Body of pancreas (tissue), 4 donors: ENCODE results near the gene KRTAP4-8. TPM values are rescaled to one million over a fixed set of nuclear protein-coding genes. Genes with fewer than 3 reads are reported as not detected.
"Not testable (repeated sequence)": the region's sequence is repeated elsewhere in the genome, so short reads cannot be mapped to it uniquely, and the experiment has no call there.

Experiments
- ATAC-seq: fragments of 150-250 bp; one replicate; pipeline ENCODE4 v1.9.1; 2016
- DNase-seq, 4 donors: peaks; one replicate each; pipeline ENCODE4 v3.0.0-alpha.2; 2019
- H3K27ac ChIP-seq, 4 donors: fragments of 200-600 bp; sonication (generic); 1 replicate in 3 of 4; 2 replicates in 1 of 4; pipeline versions ENCODE4 v1.5.1 to v1.6.1; 2016 to 2019; ENCODE audit warnings: mild to moderate bottlenecking in 1 of 4, mixed read lengths in 1 of 4, moderate library complexity in 1 of 4
- H3K27me3 ChIP-seq, 2 donors: fragments of 200-600 bp; sonication (generic); one replicate each; pipeline ENCODE4 v1.6.0; 2016; ENCODE audit warnings: mild to moderate bottlenecking in 1 of 2
- H3K36me3 ChIP-seq, 2 donors: fragments of 200-600 bp; sonication (generic); replicated peaks in 1 of 2; 2 replicates each; pipeline ENCODE4 v1.5.1; 2016; ENCODE audit warnings: low read depth in 2 of 2; ENCODE audit not compliant: insufficient read depth in 1 of 2
- H3K4me1 ChIP-seq: fragments of 200-600 bp; sonication (generic); one replicate; pipeline ENCODE4 v1.6.0; 2016
- H3K4me3 ChIP-seq, 2 donors: fragments of 200-600 bp; sonication (generic); 1 replicate in 1 of 2; 2 replicates in 1 of 2; pipeline ENCODE4 v1.5.1; 2016 to 2019
- H3K9me3 ChIP-seq, 3 donors: fragments of 200-600 bp; sonication (generic); 1 replicate in 2 of 3; 2 replicates in 1 of 3; pipeline ENCODE4 v1.5.1; 2016
- POLR2A ChIP-seq, 3 donors: fragments of 450-650 bp; IDR thresholded peaks; one replicate each; pipeline ENCODE4 v1.6.1; 2016; ENCODE audit warnings: antibody characterized with exemption in 3 of 3, mild to moderate bottlenecking in 2 of 3
- WGBS, 2 donors: methylation state at CpG; one replicate each; pipeline ENCODE4 v1.1.5; 2017; 5-methylcytosine and 5-hydroxymethylcytosine counted together
- intact Hi-C: fragments of 100-400 bp; cut with DNase I; formaldehyde crosslinking; loops from one replicate; pipeline ENCODE4 v1.15.1; 2023
- total RNA-seq, 2 donors: library from RNA; depleted of rRNA; stranded (reverse); fragments of >200 nt; gene quantifications; one replicate each; pipeline ENCODE4 v1.1.0, GENCODE V29; 2016
- TF ChIP-seq, protein P1 (sequence below), 7 experiments: fragments of 450-650 bp in 4 of 7; fragments of 200-600 bp in 3 of 7; sonication (generic) in 3 of 7; IDR thresholded peaks; one replicate each; pipeline ENCODE4 v1.5.1; 2016 to 2019; ENCODE audit warnings: antibody characterized with exemption in 7 of 7

Gene KRTAP4-8
- not detected for total RNA-seq

DNA sequence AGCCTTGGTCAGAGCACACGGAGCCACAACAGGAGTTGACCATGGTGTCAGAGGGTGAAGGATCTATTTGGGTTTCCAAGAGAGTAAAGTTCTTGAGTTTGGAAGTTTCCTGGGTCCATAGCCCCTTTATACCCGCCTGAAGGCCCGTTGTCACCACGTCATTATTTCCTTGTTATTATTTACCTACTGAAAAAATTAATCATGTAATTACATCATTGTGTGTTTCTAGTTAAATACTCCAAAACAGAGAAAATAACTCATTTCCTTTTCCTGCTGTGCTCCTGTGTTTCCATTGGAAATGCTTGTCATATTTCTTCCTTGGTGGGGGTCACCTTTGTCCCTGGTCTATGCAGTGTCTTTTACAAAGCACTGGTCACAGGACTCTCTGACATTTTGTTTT, at the start of gene KRTAP4-8:
TSS of gene KRTAP4-8 (minus strand) at position 101 of the 400 bp plus-strand sequence. CDS start at position 43, 58 bp downstream.
- no peaks in the 10 kb centered on the region for H3K27me3 ChIP-seq
- 32 to 35% methylated on average over 4 of the region's 4 CpGs for WGBS, 2 donors
- ATAC-seq (no peak), DNase-seq (no peak)
- no peaks in the 10 kb centered on the region for H3K36me3 ChIP-seq
- no peaks in the 10 kb centered on the region for H3K4me1 ChIP-seq
- no peak within 1 kb of the TSS for H3K27ac ChIP-seq
- H3K9me3 ChIP-seq: no peaks in the 10 kb centered on the region
- TF ChIP-seq, protein P1, sequence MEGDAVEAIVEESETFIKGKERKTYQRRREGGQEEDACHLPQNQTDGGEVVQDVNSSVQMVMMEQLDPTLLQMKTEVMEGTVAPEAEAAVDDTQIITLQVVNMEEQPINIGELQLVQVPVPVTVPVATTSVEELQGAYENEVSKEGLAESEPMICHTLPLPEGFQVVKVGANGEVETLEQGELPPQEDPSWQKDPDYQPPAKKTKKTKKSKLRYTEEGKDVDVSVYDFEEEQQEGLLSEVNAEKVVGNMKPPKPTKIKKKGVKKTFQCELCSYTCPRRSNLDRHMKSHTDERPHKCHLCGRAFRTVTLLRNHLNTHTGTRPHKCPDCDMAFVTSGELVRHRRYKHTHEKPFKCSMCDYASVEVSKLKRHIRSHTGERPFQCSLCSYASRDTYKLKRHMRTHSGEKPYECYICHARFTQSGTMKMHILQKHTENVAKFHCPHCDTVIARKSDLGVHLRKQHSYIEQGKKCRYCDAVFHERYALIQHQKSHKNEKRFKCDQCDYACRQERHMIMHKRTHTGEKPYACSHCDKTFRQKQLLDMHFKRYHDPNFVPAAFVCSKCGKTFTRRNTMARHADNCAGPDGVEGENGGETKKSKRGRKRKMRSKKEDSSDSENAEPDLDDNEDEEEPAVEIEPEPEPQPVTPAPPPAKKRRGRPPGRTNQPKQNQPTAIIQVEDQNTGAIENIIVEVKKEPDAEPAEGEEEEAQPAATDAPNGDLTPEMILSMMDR (IDR thresholded peaks at IDR 0.05): no peak
- no peak for TF ChIP-seq POLR2A (IDR thresholded peaks at IDR 0.05)
- intact Hi-C loops: no loop called here
- no peak within 1 kb of the TSS for H3K4me3 ChIP-seq

DNA sequence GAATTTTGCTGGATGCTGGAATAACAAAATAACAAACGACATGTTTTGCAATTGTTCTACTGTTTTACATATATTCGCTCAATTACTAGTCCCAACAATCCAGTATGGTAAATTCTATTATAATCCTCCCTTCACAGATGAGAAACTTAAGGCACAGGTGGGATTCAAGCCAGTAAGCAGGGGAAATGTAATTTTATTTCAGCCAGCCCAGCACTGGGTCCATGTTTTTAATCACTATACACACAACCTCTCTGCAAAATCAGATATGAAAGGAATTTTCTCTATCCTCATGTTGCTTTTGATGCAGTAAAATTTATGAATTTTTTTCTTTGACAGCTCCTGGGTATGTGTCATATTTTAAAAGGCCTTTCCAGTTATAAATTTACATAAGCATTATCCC, 47.3 kb upstream of the KRTAP4-8 start:
- H3K4me1 ChIP-seq: no peaks in the 10 kb centered on the region
- no peak overlapping the region for H3K27ac ChIP-seq
- H3K9me3 ChIP-seq: no peaks in the 10 kb centered on the region
- DNase-seq (no peak), ATAC-seq (no peak)
- intact Hi-C loops: no loop called here
- no peaks in the 10 kb centered on the region for H3K27me3 ChIP-seq
- 54 to 70% methylated on average over 2 of the region's 2 CpGs for WGBS, 2 donors
- H3K4me3 ChIP-seq: no peak overlapping the region
- TF ChIP-seq, protein P1 (IDR thresholded peaks at IDR 0.05): no peak
- no peak for TF ChIP-seq POLR2A (IDR thresholded peaks at IDR 0.05)
- no peaks in the 10 kb centered on the region for H3K36me3 ChIP-seq

DNA sequence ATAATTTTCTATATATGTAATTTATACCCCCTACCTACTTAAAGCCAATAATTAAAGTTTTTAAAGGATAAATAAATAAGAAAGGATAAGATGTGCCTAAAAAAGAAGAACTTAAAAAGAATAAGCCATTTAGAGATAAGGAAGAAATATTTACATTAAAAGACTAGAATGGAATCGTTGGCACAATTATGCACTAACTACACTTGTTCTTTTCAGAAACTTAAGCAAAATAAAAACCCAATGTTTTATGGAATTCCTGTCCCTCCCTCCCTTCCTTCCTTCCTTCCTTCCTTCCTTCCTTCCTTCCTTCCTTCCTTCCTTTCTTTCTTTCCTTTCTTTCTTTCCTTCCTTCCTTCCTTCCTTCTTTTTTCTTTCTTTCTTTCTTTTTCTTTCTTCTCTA, 46.9 kb upstream of the KRTAP4-8 start:
- TF ChIP-seq POLR2A (IDR thresholded peaks at IDR 0.05): no peak
- TF ChIP-seq, protein P1 (IDR thresholded peaks at IDR 0.05): no peak
- Histone ChIP-seq H3K4me3 (no peak overlapping the region), H3K27me3 (no peaks in the 10 kb centered on the region), H3K36me3 (no peaks in the 10 kb centered on the region), H3K9me3 (no peaks in the 10 kb centered on the region), H3K4me1 (no peaks in the 10 kb centered on the region), H3K27ac (no peak overlapping the region)
- WGBS, 2 donors: 77 to 79% methylated on average over 1 of the region's 1 CpG
- intact Hi-C loops: no loop called here
- ATAC-seq: no peak
- DNase-seq: no peak

DNA sequence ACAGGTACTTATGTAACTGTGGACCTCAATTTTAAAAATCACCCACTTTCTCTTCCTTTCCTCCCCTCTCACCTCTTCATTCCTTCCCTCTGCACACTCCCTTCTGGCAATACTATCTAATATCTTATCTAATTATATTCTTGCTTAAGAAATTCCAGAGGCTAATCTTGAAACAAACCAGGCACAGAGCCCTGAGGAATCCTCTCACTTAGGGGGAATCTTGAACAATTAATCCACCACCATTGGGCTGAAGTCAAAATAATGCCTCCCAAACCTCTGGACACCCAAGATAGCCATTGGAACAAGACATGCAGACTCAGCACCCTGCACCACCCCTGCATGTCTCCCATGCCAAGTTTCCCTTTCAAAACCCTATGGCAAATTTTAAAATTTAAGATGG, 43.4 kb upstream of the KRTAP4-8 start:
- ATAC-seq: no peak
- intact Hi-C loops: no loop called here
- no peak overlapping the region for H3K27ac ChIP-seq
- no peaks in the 10 kb centered on the region for H3K9me3 ChIP-seq
- no peak overlapping the region for H3K4me3 ChIP-seq
- TF ChIP-seq POLR2A (IDR thresholded peaks at IDR 0.05): no peak
- no peaks in the 10 kb centered on the region for H3K4me1 ChIP-seq
- no peaks in the 10 kb centered on the region for H3K27me3 ChIP-seq
- H3K36me3 ChIP-seq: no peaks in the 10 kb centered on the region
- no peak for DNase-seq

DNA sequence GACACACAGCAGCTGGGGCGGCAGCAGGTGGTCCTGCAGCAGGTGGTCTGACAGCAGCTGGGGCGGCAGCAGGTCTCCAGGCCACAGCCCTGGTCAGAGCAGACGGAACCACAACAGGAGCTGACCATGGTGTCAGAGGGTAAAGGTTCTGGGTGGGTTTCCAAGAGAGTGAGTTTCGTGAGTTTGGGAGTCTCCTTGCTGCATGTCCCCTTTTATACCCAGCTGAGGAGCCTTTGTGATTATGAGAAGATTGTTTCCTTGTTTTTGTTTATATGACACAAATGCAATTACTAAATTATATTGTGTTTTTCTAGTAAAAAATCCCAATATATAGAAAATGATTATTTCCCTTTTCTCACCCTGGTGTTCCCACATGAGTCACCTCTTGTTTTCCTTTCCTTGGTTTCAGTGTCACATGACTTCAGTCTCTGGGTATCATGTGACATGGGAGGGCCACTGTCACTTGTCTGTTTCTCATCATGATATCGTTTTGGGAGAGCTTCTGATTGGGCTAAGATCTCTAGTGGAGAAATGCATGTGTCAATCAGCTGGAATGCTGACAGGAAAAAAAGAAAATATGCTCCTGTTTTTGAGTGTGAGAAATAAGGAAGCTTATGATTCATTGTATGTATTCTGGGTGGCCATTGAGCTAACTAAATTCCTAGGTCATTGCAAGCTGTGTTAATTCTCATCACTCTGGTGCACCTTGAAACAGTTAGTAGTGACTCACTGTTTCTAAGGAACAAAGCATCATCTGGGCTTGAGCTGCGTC, 42.6 kb upstream of the KRTAP4-8 start, which contains the start of gene KRTAP4-6:
TSS of gene KRTAP4-6 (minus strand) at position 185 of the 772 bp plus-strand sequence. CDS start at position 128, 57 bp downstream.
- Histone ChIP-seq H3K4me1 (no peaks in the 10 kb centered on the region), H3K9me3 (no peaks in the 10 kb centered on the region), H3K4me3 (no peak within 1 kb of the TSS), H3K27ac (no peak within 1 kb of the TSS), H3K36me3 (no peaks in the 10 kb centered on the region), H3K27me3 (no peaks in the 10 kb centered on the region)
- ATAC-seq (no peak), DNase-seq (no peak)
- WGBS, 2 donors: 68 to 72% methylated on average over 5 to 6 of the region's 6 CpGs
- TF ChIP-seq POLR2A (IDR thresholded peaks at IDR 0.05): no peak
- TF ChIP-seq, protein P1 (IDR thresholded peaks at IDR 0.05): no peak
- intact Hi-C loops: no loop called here

DNA sequence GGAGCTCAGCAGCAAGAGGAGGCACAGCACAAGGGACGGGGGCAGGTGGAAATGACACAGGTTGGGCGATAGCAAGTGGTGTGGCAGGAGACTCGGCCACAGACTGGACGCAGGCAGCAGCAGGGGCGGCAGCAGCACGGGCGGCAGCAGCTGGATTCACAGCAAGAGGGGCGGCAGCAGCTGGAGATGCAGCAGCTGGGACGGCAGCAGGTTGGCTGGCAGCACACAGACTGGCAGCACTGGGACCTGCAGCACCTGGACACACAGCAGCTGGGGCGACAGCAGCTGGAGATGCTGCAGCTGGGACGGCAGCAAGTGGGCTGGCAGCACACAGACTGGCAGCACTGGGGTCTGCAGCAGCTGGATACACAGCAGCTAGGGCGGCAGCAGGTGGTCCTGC, 41.9 kb upstream of the KRTAP4-8 start:
- ATAC-seq, intact Hi-C loops, DNase-seq: not testable (repeated sequence)

More for the DNA sequence above, 41.9 kb upstream of the KRTAP4-8 start:
- not testable (repeated sequence) for H3K4me3 ChIP-seq, H3K4me1 ChIP-seq, H3K27me3 ChIP-seq, H3K9me3 ChIP-seq, H3K27ac ChIP-seq, H3K36me3 ChIP-seq
- 78 to 83% methylated on average over 11 to 12 of the region's 12 CpGs for WGBS, 2 donors
